Calu3 (cell line): ENCODE results near the gene SOD1. TPM values are rescaled to one million over a fixed set of nuclear protein-coding genes. Genes with fewer than 3 reads are reported as not detected.

Experiments used
- BruUV-seq: library from RNA; stranded (reverse); fragments of 400-500 nt; replicated peaks from 2 replicates; lab custom pipeline; 2021; lab: Mats Ljungman, UMichigan
- CTCF ChIA-PET: fragments of 300-600 bp; sonication (Branson Sonifier 250); formaldehyde crosslinking; loops from one replicate; lab custom pipeline; 2022; ENCODE audit warnings: antibody characterized with exemption; lab: Charles Lee
- DNase-seq: peaks from one replicate; pipeline ENCODE4 v3.0.0; 2022
- H3K27ac Mint-ChIP-seq: one replicate; pipeline ENCODE4 v1.8.0; 2022; ENCODE audit warnings: mixed read lengths; ENCODE audit not compliant: unreplicated experiment
- H3K27me3 Mint-ChIP-seq: one replicate; pipeline ENCODE4 v1.8.0; 2022; ENCODE audit warnings: mixed read lengths; ENCODE audit not compliant: unreplicated experiment
- H3K36me3 Mint-ChIP-seq: one replicate; pipeline ENCODE4 v1.8.0; 2022; ENCODE audit warnings: mild to moderate bottlenecking, moderate library complexity, mixed read lengths; ENCODE audit not compliant: insufficient read depth, unreplicated experiment
- H3K4me1 Mint-ChIP-seq: one replicate; pipeline ENCODE4 v1.8.0; 2022; ENCODE audit warnings: mild to moderate bottlenecking, low read depth, mixed read lengths; ENCODE audit not compliant: unreplicated experiment
- H3K4me3 Mint-ChIP-seq: one replicate; pipeline ENCODE4 v1.8.0; 2022; ENCODE audit warnings: mild to moderate bottlenecking, low read depth, moderate library complexity, mixed read lengths; ENCODE audit not compliant: unreplicated experiment
- H3K9me3 Mint-ChIP-seq: one replicate; pipeline ENCODE4 v1.8.0; 2022; ENCODE audit warnings: low read depth, mixed read lengths; ENCODE audit not compliant: unreplicated experiment
- CTCF ChIP-seq: fragments of 200-600 bp; IDR thresholded peaks from one replicate; pipeline ENCODE4 v1.8.0; 2022; ENCODE audit warnings: antibody characterized with exemption; ENCODE audit not compliant: unreplicated experiment
- intact Hi-C: fragments of 100-400 bp; cut with micrococcal nuclease; formaldehyde crosslinking; loops from one replicate; pipeline ENCODE4 v1.10.0; 2022; ENCODE audit not compliant: unreplicated experiment
- total RNA-seq: library from RNA; stranded (reverse); gene quantifications from 2 replicates; pipeline ENCODE4 v1.2.3, GENCODE V29; 2022

Gene SOD1
- total RNA-seq, 1 experiment from 2014 or later: 223 TPM

- DNase-seq: no peak
- no TSS peak for BruUV-seq
- Mint-ChIP-seq H3K9me3 (no peaks in the 10 kb centered on the region), H3K4me1 (no peaks in the 10 kb centered on the region), H3K27me3 (no peaks in the 10 kb centered on the region), H3K27ac (no peak overlapping the region), H3K36me3 (peaks cover 58% of the 10 kb centered on the region), H3K4me3 (no peak overlapping the region)
- no peak for TF ChIP-seq CTCF
- CTCF ChIA-PET: no interaction called here
- intact Hi-C loops: no loop called here
Observed at GRCh38 chr21:31667639-31668038, 8.1 kb downstream of the SOD1 start.

- no TSS peak for BruUV-seq
- no peak for DNase-seq
- Mint-ChIP-seq H3K27ac (no peak overlapping the region), H3K9me3 (no peaks in the 10 kb centered on the region), H3K4me1 (no peaks in the 10 kb centered on the region), H3K36me3 (peaks cover 53% of the 10 kb centered on the region), H3K4me3 (no peak overlapping the region), H3K27me3 (no peaks in the 10 kb centered on the region)
- intact Hi-C loops: no loop called here
- CTCF ChIA-PET: no interaction called here
- TF ChIP-seq CTCF: no peak
Observed at GRCh38 chr21:31668651-31669491, 9.4 kb downstream of the SOD1 start.

GRCh38 chr21:31670070-31670469 lies 10.6 kb downstream of the SOD1 start:
- Mint-ChIP-seq H3K27me3 (no peaks in the 10 kb centered on the region), H3K27ac (no peak overlapping the region), H3K36me3 (peaks cover 44% of the 10 kb centered on the region), H3K4me1 (no peaks in the 10 kb centered on the region), H3K4me3 (no peak overlapping the region), H3K9me3 (no peaks in the 10 kb centered on the region)
- DNase-seq: no peak
- intact Hi-C loops: no loop called here
- BruUV-seq: no TSS peak
- CTCF ChIA-PET: no interaction called here
- no peak for TF ChIP-seq CTCF

- TSS peak; percentile 72 for BruUV-seq
- intact Hi-C loops: no loop called here
- no peak for DNase-seq
- Mint-ChIP-seq H3K27ac (no peak overlapping the region), H3K4me1 (no peaks in the 10 kb centered on the region), H3K36me3 (peaks cover 37% of the 10 kb centered on the region), H3K9me3 (no peaks in the 10 kb centered on the region), H3K27me3 (no peaks in the 10 kb centered on the region), H3K4me3 (no peak overlapping the region)
- no peak for TF ChIP-seq CTCF
- CTCF ChIA-PET: no interaction called here
Observed at GRCh38 chr21:31671146-31671716, 11.7 kb downstream of the SOD1 start.
